HL-60 (cell line): ENCODE data around the gene MMP15.

Experiments
- DNase-seq, 2 experiments: peaks; one replicate each; pipeline ENCODE4 v3.0.0-alpha.2; 2010 to 2020; ENCODE audit warnings: low read depth in 1 of 2, low spot score in 1 of 2
- H3K27ac ChIP-seq: fragments of 250-450 bp; sonication (Bioruptor Pico); replicated peaks from 2 replicates; pipeline ENCODE4 v1.5.1; 2020; ENCODE audit warnings: mild to moderate bottlenecking, moderate library complexity
- H3K27me3 ChIP-seq: fragments of 250-450 bp; sonication (Bioruptor Pico); 2 replicates; pipeline ENCODE4 v1.5.1; 2021; ENCODE audit warnings: mild to moderate bottlenecking, moderate library complexity; ENCODE audit not compliant: insufficient read depth, poor library complexity, severe bottlenecking
- H3K4me3 ChIP-seq: replicated peaks from 2 replicates; pipeline ENCODE4 v1.5.1; 2011; ENCODE audit warnings: mild to moderate bottlenecking, control low read depth, low read length; ENCODE audit not compliant: insufficient read depth
- GABPA ChIP-seq: IDR thresholded peaks from 2 replicates; pipeline ENCODE4 v1.6.1; 2012; ENCODE audit warnings: low read depth
- POLR2AphosphoS5 ChIP-seq: IDR thresholded peaks from 2 replicates; pipeline ENCODE4 v1.6.1; 2012; ENCODE audit warnings: low read depth
- SPI1 ChIP-seq: IDR thresholded peaks from 2 replicates; pipeline ENCODE4 v1.6.1; 2012; ENCODE audit warnings: low read depth, mild to moderate bottlenecking, borderline replicate concordance
- TF ChIP-seq, protein P1 (sequence below): IDR thresholded peaks from 2 replicates; pipeline ENCODE4 v1.6.1; 2012; ENCODE audit warnings: low read depth; ENCODE audit not compliant: insufficient replicate concordance
- TF ChIP-seq, protein P2 (sequence below): IDR thresholded peaks from one replicate; pipeline ENCODE4 v1.5.1; 2011; ENCODE audit warnings: low read length, control low read depth, inconsistent platforms; ENCODE audit not compliant: insufficient read depth

MMP15 gene

DNA sequence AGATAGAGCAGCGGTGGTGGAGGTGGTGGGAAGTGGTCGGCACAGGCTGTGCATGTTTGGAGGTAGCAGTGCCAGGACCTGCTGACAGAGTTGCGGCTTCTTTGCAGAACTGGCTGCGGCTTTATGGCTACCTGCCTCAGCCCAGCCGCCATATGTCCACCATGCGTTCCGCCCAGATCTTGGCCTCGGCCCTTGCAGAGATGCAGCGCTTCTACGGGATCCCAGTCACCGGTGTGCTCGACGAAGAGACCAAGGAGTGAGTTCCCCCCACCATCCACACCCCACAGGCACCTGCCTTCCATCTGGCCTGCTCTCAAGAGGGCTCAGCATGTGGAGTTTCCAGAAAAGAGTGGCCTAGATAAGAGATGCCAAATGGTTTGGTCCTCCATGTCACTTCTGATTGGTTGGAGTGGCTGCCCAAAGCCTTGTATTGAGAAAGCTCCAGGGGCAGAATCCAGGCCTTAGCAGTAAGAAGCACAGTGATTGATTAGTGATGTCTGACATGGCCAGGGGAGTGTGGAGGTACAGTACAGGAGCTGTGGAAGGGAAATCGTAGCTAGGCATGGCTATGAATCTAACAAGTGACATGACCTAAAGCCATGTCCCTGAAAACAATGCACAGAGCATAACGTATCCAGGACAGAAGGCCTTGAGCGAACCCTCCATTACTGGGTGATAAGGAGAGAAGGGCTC, 12.0 kb downstream of the MMP15 start:
- H3K27ac ChIP-seq: no peak overlapping the region
- H3K27me3 ChIP-seq: no peaks in the 10 kb centered on the region
- no peak overlapping the region for H3K4me3 ChIP-seq
- no peak for DNase-seq
- TF ChIP-seq POLR2AphosphoS5 (no peak), SPI1 (no peak)

DNA sequence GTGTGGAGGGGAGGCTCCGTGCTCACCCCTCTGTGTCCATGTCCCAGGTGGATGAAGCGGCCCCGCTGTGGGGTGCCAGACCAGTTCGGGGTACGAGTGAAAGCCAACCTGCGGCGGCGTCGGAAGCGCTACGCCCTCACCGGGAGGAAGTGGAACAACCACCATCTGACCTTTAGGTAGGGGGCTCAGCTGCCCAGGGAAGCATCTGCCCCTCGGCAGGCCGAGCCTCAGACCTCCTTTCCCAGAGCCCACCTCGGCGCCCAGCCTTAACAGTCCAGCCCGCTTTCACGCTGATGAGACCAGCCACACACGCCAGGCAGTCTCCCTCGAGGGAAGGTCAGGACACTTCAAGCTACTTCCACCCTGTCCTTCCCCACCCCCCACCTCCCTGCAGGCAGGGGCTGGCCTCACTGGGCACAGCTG, 12.7 kb downstream of the MMP15 start:
- TF ChIP-seq POLR2AphosphoS5: no peak
- H3K27me3 ChIP-seq: no peaks in the 10 kb centered on the region
- DNase-seq: no peak
- no peak overlapping the region for H3K4me3 ChIP-seq
- no peak overlapping the region for H3K27ac ChIP-seq

DNA sequence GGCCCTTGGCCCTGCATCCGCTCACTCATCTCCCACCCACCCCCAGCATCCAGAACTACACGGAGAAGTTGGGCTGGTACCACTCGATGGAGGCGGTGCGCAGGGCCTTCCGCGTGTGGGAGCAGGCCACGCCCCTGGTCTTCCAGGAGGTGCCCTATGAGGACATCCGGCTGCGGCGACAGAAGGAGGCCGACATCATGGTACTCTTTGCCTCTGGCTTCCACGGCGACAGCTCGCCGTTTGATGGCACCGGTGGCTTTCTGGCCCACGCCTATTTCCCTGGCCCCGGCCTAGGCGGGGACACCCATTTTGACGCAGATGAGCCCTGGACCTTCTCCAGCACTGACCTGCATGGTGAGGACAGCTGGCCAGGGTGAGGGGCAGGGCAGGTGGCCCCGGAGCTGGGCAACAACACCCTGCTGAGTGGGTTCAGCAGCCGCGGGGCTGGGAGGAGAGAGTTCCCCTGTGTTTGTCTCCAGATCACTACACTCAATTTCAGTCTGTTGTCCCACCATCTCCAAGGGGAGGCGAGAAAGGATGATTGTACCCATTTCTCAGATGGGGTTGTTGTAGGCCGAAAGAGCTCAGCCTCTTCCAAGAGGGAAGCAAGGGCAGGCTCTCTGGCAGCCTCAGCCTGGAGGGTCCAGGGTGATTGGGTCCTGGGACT, 14.4 kb downstream of the MMP15 start:
- no peak overlapping the region for H3K4me3 ChIP-seq
- DNase-seq: no peak
- no peak for TF ChIP-seq GABPA
- TF ChIP-seq SPI1: no peak
- no peak for TF ChIP-seq POLR2AphosphoS5
- TF ChIP-seq, protein P1, sequence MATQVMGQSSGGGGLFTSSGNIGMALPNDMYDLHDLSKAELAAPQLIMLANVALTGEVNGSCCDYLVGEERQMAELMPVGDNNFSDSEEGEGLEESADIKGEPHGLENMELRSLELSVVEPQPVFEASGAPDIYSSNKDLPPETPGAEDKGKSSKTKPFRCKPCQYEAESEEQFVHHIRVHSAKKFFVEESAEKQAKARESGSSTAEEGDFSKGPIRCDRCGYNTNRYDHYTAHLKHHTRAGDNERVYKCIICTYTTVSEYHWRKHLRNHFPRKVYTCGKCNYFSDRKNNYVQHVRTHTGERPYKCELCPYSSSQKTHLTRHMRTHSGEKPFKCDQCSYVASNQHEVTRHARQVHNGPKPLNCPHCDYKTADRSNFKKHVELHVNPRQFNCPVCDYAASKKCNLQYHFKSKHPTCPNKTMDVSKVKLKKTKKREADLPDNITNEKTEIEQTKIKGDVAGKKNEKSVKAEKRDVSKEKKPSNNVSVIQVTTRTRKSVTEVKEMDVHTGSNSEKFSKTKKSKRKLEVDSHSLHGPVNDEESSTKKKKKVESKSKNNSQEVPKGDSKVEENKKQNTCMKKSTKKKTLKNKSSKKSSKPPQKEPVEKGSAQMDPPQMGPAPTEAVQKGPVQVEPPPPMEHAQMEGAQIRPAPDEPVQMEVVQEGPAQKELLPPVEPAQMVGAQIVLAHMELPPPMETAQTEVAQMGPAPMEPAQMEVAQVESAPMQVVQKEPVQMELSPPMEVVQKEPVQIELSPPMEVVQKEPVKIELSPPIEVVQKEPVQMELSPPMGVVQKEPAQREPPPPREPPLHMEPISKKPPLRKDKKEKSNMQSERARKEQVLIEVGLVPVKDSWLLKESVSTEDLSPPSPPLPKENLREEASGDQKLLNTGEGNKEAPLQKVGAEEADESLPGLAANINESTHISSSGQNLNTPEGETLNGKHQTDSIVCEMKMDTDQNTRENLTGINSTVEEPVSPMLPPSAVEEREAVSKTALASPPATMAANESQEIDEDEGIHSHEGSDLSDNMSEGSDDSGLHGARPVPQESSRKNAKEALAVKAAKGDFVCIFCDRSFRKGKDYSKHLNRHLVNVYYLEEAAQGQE: no peak
- TF ChIP-seq, protein P2, sequence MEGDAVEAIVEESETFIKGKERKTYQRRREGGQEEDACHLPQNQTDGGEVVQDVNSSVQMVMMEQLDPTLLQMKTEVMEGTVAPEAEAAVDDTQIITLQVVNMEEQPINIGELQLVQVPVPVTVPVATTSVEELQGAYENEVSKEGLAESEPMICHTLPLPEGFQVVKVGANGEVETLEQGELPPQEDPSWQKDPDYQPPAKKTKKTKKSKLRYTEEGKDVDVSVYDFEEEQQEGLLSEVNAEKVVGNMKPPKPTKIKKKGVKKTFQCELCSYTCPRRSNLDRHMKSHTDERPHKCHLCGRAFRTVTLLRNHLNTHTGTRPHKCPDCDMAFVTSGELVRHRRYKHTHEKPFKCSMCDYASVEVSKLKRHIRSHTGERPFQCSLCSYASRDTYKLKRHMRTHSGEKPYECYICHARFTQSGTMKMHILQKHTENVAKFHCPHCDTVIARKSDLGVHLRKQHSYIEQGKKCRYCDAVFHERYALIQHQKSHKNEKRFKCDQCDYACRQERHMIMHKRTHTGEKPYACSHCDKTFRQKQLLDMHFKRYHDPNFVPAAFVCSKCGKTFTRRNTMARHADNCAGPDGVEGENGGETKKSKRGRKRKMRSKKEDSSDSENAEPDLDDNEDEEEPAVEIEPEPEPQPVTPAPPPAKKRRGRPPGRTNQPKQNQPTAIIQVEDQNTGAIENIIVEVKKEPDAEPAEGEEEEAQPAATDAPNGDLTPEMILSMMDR: no peak
- H3K27ac ChIP-seq: no peak overlapping the region
- H3K27me3 ChIP-seq: no peaks in the 10 kb centered on the region

DNA sequence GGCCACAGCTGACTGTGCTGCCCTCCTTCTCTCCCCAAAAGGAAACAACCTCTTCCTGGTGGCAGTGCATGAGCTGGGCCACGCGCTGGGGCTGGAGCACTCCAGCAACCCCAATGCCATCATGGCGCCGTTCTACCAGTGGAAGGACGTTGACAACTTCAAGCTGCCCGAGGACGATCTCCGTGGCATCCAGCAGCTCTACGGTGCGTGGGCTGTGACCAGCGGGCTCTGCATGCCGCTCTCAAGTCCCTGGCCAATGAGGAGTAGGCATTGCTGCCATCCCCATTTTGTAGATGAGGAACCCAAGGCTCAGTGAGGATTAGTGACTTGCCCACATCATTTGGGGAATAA, 14.9 kb downstream of the MMP15 start:
- no peak for DNase-seq
- no peak overlapping the region for H3K4me3 ChIP-seq
- H3K27ac ChIP-seq: no peak overlapping the region
- TF ChIP-seq, protein P1: no peak
- TF ChIP-seq GABPA (no peak), SPI1 (no peak), POLR2AphosphoS5 (no peak)
- TF ChIP-seq, protein P2: no peak
- H3K27me3 ChIP-seq: no peaks in the 10 kb centered on the region
